HCT116 (cell line): ENCODE results near the gene TPK1. TPM values are rescaled to one million over a fixed set of nuclear protein-coding genes. Genes with fewer than 3 reads are reported as not detected.

ENCODE experiments used
- ATAC-seq: fragments of 200-7000 bp; cut with Tn5 transposase; 2 replicates; pipeline ENCODE4 v1.9.1; 2020; ENCODE audit warnings: mild to moderate bottlenecking, moderate library complexity
- BruUV-seq: library from RNA; stranded (reverse); fragments of 400-500 nt; replicated peaks from 2 replicates; lab custom pipeline; 2021; lab: Mats Ljungman, UMichigan
- CTCF ChIA-PET: fragments of 300-600 bp; sonication (Branson Sonifier 250); formaldehyde crosslinking; loops from one replicate; lab custom pipeline; 2021; ENCODE audit warnings: antibody characterized with exemption; lab: Charles Lee
- POLR2A ChIA-PET: fragments of 300-600, 350-600 bp; sonication (Branson Sonifier 250); formaldehyde crosslinking; loops from one replicate; lab custom pipeline; 2021; ENCODE audit warnings: antibody characterized with exemption; lab: Charles Lee
- RAD21 ChIA-PET, 2 experiments: fragments of 300-600 bp; sonication (Branson Sonifier 250); formaldehyde crosslinking; loops; one replicate each; lab custom pipeline; 2023; ENCODE audit warnings: low total read pairs in 2 of 2; ENCODE audit not compliant: uncharacterized antibody in 2 of 2, unreplicated experiment in 2 of 2, low non-redundant PET in 1 of 2; lab: Charles Lee
- DNase-seq: peaks from one replicate; pipeline ENCODE4 v3.0.0-alpha.2; 2010; ENCODE audit warnings: low read depth, low spot score
- H2AFZ ChIP-seq: fragments of 200-600 bp; shearing (Covaris generic), sonication (generic); 2 replicates; pipeline ENCODE4 v1.6.1; 2017; ENCODE audit warnings: low read depth, mixed run types, mixed read lengths, antibody characterized with exemption, low read length; ENCODE audit not compliant: poor library complexity, severe bottlenecking
- H3K27ac ChIP-seq: 2 replicates; pipeline ENCODE4 v1.5.1; 2012; ENCODE audit warnings: low read depth, low read length
- H3K27me3 ChIP-seq: fragments of 200-600 bp; sonication (generic); 2 replicates; pipeline ENCODE4 v1.6.1; 2016; ENCODE audit warnings: mixed run types, low read length, mixed read lengths; ENCODE audit not compliant: insufficient read depth
- H3K36me3 ChIP-seq, 2 experiments: fragments of 200-500 bp in 1 of 2; fragments of 200-600 bp in 1 of 2; sonication (Bioruptor generic) in 1 of 2; sonication (generic) in 1 of 2; 2 replicates each; pipeline versions ENCODE4 v1.5.1 to v1.6.1; 2014 to 2016; ENCODE audit warnings: low read length in 2 of 2, inconsistent platforms in 1 of 2, mixed read lengths in 1 of 2, mixed run types in 1 of 2; ENCODE audit not compliant: insufficient read depth in 2 of 2, control insufficient read depth in 1 of 2
- H3K4me1 ChIP-seq, 2 experiments: fragments of 200-600 bp in 1 of 2; sonication (generic) in 1 of 2; 2 replicates each; pipeline versions ENCODE4 v1.5.1 to v1.6.1; 2012 to 2017; ENCODE audit warnings: low read length in 2 of 2, inconsistent platforms in 1 of 2, mild to moderate bottlenecking in 1 of 2, mixed read lengths in 1 of 2, mixed run types in 1 of 2, moderate library complexity in 1 of 2; ENCODE audit not compliant: insufficient read depth in 2 of 2, control insufficient read depth in 1 of 2
- H3K4me2 ChIP-seq: fragments of 200-600 bp; sonication (generic); 2 replicates; pipeline ENCODE4 v1.6.1; 2017; ENCODE audit warnings: mixed run types, low read length, mixed read lengths
- H3K4me3 ChIP-seq, 2 experiments: fragments of 200-600 bp in 1 of 2; sonication (generic) in 1 of 2; replicated peaks in 1 of 2; 2 replicates each; pipeline ENCODE4 v1.5.1; 2011 to 2016; ENCODE audit warnings: low read length in 2 of 2, control low read depth in 1 of 2, low read depth in 1 of 2, mild to moderate bottlenecking in 1 of 2, mixed read lengths in 1 of 2, mixed run types in 1 of 2
- H3K79me2 ChIP-seq: fragments of 200-600 bp; sonication (generic); 2 replicates; pipeline ENCODE4 v1.6.1; 2017; ENCODE audit warnings: mild to moderate bottlenecking, mixed run types, low read length, moderate library complexity, mixed read lengths; ENCODE audit not compliant: insufficient read depth
- H3K9ac ChIP-seq: fragments of 200-600 bp; sonication (generic); 2 replicates; pipeline ENCODE4 v1.6.1; 2016; ENCODE audit warnings: low read length, mixed read lengths
- H3K9me2 ChIP-seq: fragments of 200-600 bp; sonication (generic), shearing (Covaris generic); 2 replicates; pipeline ENCODE4 v1.6.1; 2017; ENCODE audit warnings: mixed run types, mild to moderate bottlenecking, moderate library complexity; ENCODE audit not compliant: insufficient read depth
- H3K9me3 ChIP-seq, 2 experiments: fragments of 200-500 bp in 1 of 2; fragments of 200-600 bp in 1 of 2; sonication (Bioruptor generic) in 1 of 2; sonication (generic) in 1 of 2; 2 replicates each; pipeline ENCODE4 v1.6.1; 2014 to 2017; ENCODE audit warnings: low read length in 2 of 2, mixed read lengths in 2 of 2, inconsistent platforms in 1 of 2, low read depth in 1 of 2, mild to moderate bottlenecking in 1 of 2, mixed run types in 1 of 2, moderate library complexity in 1 of 2; ENCODE audit not compliant: control insufficient read depth in 1 of 2, insufficient read depth in 1 of 2
- H4K20me1 ChIP-seq: fragments of 200-600 bp; sonication (generic), shearing (Covaris generic); 2 replicates; pipeline ENCODE4 v1.6.1; 2017; ENCODE audit warnings: mixed run types, mild to moderate bottlenecking, moderate library complexity; ENCODE audit not compliant: insufficient read depth
- CEBPB ChIP-seq: IDR thresholded peaks from 2 replicates; pipeline ENCODE4 v1.6.1; 2012; ENCODE audit warnings: low read depth
- CTCF ChIP-seq, 3 experiments: fragments of 200-600 bp in 1 of 3; sonication (generic) in 1 of 3; IDR thresholded peaks in 2 of 3; conservative IDR thresholded peaks in 1 of 3; 2 replicates each; pipeline ENCODE4 v1.5.1; 2012 to 2017; ENCODE audit warnings: low read depth in 2 of 3, low read length in 2 of 3, antibody characterized with exemption in 1 of 3, borderline replicate concordance in 1 of 3, control low read depth in 1 of 3, mild to moderate bottlenecking in 1 of 3, mixed read lengths in 1 of 3, mixed run types in 1 of 3, moderate library complexity in 1 of 3; ENCODE audit not compliant: insufficient read depth in 1 of 3
- EGR1 ChIP-seq: IDR thresholded peaks from 2 replicates; pipeline ENCODE4 v1.6.1; 2012; ENCODE audit warnings: low read depth
- ELF1 ChIP-seq: IDR thresholded peaks from 2 replicates; pipeline ENCODE4 v1.6.1; 2012; ENCODE audit warnings: low read depth, borderline replicate concordance
- EZH2 ChIP-seq: fragments of 200-600 bp; sonication (generic); IDR thresholded peaks from 2 replicates; pipeline ENCODE4 v1.6.1; 2017; ENCODE audit warnings: antibody characterized with exemption, mixed run types
- FOSL1 ChIP-seq: IDR thresholded peaks from 2 replicates; pipeline ENCODE4 v1.6.1; 2012; ENCODE audit warnings: low read depth
- POLR2AphosphoS5 ChIP-seq: IDR thresholded peaks from 2 replicates; pipeline ENCODE4 v1.6.1; 2011; ENCODE audit warnings: mild to moderate bottlenecking, low read depth, low read length, moderate library complexity
- RAD21 ChIP-seq: IDR thresholded peaks from 2 replicates; pipeline ENCODE4 v1.6.1; 2012; ENCODE audit warnings: low read depth, mild to moderate bottlenecking
- REST ChIP-seq: IDR thresholded peaks from 2 replicates; pipeline ENCODE4 v1.6.1; 2012; ENCODE audit warnings: low read depth
- SIN3A ChIP-seq: IDR thresholded peaks from 2 replicates; pipeline ENCODE4 v1.6.1; 2012; ENCODE audit warnings: low read depth
- SP1 ChIP-seq: IDR thresholded peaks from 2 replicates; pipeline ENCODE4 v1.6.1; 2012; ENCODE audit warnings: low read depth
- YY1 ChIP-seq: IDR thresholded peaks from 2 replicates; pipeline ENCODE4 v1.6.1; 2011; ENCODE audit warnings: low read length, low read depth, moderate library complexity, mild to moderate bottlenecking; ENCODE audit not compliant: insufficient replicate concordance; ENCODE audit errors: extremely low read depth
- ZFX ChIP-seq: fragments of 450-650 bp; IDR thresholded peaks from 2 replicates; pipeline ENCODE4 v1.6.1; 2017
- ZNF274 ChIP-seq: fragments of 200-500 bp; sonication (Bioruptor generic); IDR thresholded peaks from 2 replicates; pipeline ENCODE4 v1.6.1; 2014; ENCODE audit warnings: mild to moderate bottlenecking, low read depth, low read length, inconsistent platforms
- intact Hi-C: fragments of 100-400 bp; cut with micrococcal nuclease; formaldehyde crosslinking; loops from 2 replicates; pipeline ENCODE4 v1.10.0; 2022
- total RNA-seq: library from RNA; stranded (reverse); gene quantifications from one replicate; pipeline ENCODE4 v1.2.1, GENCODE V29; 2021; ENCODE audit not compliant: unreplicated experiment

Gene TPK1
- total RNA-seq, 1 experiment from 2014 or later: 5.4 TPM

GRCh38 chr7:144725070-144725469 lies 110.8 kb downstream of the TPK1 start:
- no peaks in the 10 kb centered on the region for H3K79me2 ChIP-seq
- no peak for TF ChIP-seq ELF1
- no peak for TF ChIP-seq POLR2AphosphoS5
- TF ChIP-seq SIN3A: no peak
- TF ChIP-seq ZFX: no peak
- no peaks in the 10 kb centered on the region for H3K27me3 ChIP-seq
- DNase-seq (no peak), ATAC-seq (no peak)
- H3K36me3 ChIP-seq: no peaks in the 10 kb centered on the region
- CTCF ChIA-PET: no interaction called here
- no TSS peak for BruUV-seq
- RAD21 ChIA-PET: no interaction called here
- H3K27ac ChIP-seq: no peak overlapping the region
- no peaks in the 10 kb centered on the region for H3K9me3 ChIP-seq
- no peak overlapping the region for H3K4me2 ChIP-seq
- POLR2A ChIA-PET: no interaction called here
- H2AFZ ChIP-seq: no peak overlapping the region
- H3K4me3 ChIP-seq: no peak overlapping the region
- H4K20me1 ChIP-seq: no peaks in the 10 kb centered on the region
- H3K4me1 ChIP-seq: peaks cover 3 to 6% of the 10 kb centered on the region in 2 experiments; a peak in 3 of 4 replicates
- no peak overlapping the region for H3K9ac ChIP-seq
- intact Hi-C loops: no loop called here
- no peaks in the 10 kb centered on the region for H3K9me2 ChIP-seq

- CTCF ChIA-PET: no interaction called here
- BruUV-seq: no TSS peak
- no peak for TF ChIP-seq CEBPB
- TF ChIP-seq EGR1: no peak
- no peak for TF ChIP-seq YY1
- TF ChIP-seq FOSL1: no peak
- no peak for TF ChIP-seq CTCF (IDR thresholded peaks at IDR 0.05 in 2 of 3, conservative IDR thresholded peaks at IDR 0.05 in 1 of 3; ENCODE audit: borderline replicate concordance in 1 of 3, insufficient read depth in 1 of 3, low read depth in 2 of 3, low read length in 2 of 3)
- no peak for TF ChIP-seq ZNF274
- no peak for TF ChIP-seq REST
- TF ChIP-seq SP1: no peak
- no peak for TF ChIP-seq EZH2
- no peak for TF ChIP-seq RAD21
Measured at GRCh38 chr7:144723301-144723700, 112.6 kb downstream of the TPK1 start.

More at GRCh38 chr7:144723301-144723700, 112.6 kb downstream of the TPK1 start:
- Histone ChIP-seq H3K4me3 (no peak overlapping the region), H3K9me2 (no peaks in the 10 kb centered on the region), H2AFZ (no peak overlapping the region), H3K79me2 (no peaks in the 10 kb centered on the region), H3K27me3 (no peaks in the 10 kb centered on the region), H3K9me3 (no peaks in the 10 kb centered on the region), H3K4me1 (peaks cover 5 to 10% of the 10 kb centered on the region in 2 experiments; a peak in 3 of 4 replicates), H3K27ac (no peak overlapping the region), H3K9ac (no peak overlapping the region), H3K4me2 (no peak overlapping the region), H4K20me1 (no peaks in the 10 kb centered on the region), H3K36me3 (no peaks in the 10 kb centered on the region)
- DNase-seq (no peak), ATAC-seq (no peak)
- POLR2A ChIA-PET: no interaction called here
- intact Hi-C loops: no loop called here
- RAD21 ChIA-PET: no interaction called here
